OCI-LY3 (cell line): Measurements from ENCODE around the gene TMEM31.

Source experiments
- EZH2phosphoT487 ChIP-seq: fragments of 200-600 bp; shearing (Covaris generic); IDR thresholded peaks from 2 replicates; pipeline ENCODE4 v1.6.1; 2018; ENCODE audit warnings: antibody characterized with exemption, mixed run types, low read depth
- TF ChIP-seq, protein P1 (sequence below): fragments of 200-600, 300-600 bp; sonication (generic); IDR thresholded peaks from 2 replicates; pipeline ENCODE4 v1.5.1; 2014; ENCODE audit warnings: antibody characterized with exemption, low read length, low read depth

DNA sequence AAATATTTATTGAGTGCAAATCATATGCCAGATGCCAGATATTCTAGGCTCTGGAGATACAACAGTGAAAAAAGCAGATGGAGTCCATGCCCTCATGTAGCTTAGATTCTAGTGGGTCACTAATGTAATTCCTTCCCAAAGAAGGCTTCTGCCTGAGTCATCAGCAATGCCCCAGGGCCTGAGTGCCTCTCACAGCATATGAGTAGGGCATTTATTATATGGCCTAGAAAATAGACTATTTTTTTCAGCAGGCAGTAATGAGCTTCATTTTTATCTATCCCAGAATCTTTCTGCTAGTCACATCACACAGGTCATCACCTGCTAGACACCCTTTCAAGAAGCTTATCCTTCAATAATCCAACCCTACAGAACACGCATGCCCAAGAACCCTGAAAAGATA is 22.3 kb downstream of the TMEM31 start:
- TF ChIP-seq EZH2phosphoT487: no peak
- TF ChIP-seq, protein P1, sequence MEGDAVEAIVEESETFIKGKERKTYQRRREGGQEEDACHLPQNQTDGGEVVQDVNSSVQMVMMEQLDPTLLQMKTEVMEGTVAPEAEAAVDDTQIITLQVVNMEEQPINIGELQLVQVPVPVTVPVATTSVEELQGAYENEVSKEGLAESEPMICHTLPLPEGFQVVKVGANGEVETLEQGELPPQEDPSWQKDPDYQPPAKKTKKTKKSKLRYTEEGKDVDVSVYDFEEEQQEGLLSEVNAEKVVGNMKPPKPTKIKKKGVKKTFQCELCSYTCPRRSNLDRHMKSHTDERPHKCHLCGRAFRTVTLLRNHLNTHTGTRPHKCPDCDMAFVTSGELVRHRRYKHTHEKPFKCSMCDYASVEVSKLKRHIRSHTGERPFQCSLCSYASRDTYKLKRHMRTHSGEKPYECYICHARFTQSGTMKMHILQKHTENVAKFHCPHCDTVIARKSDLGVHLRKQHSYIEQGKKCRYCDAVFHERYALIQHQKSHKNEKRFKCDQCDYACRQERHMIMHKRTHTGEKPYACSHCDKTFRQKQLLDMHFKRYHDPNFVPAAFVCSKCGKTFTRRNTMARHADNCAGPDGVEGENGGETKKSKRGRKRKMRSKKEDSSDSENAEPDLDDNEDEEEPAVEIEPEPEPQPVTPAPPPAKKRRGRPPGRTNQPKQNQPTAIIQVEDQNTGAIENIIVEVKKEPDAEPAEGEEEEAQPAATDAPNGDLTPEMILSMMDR: no peak
